ENCODE results near the gene DDX1. TPM values are rescaled to one million over a fixed set of nuclear protein-coding genes. Genes with fewer than 3 reads are reported as not detected.

Gene DDX1
- polyA plus RNA-seq, 1 donor (not counting 4 experiments of a cell fraction or from before 2014, with no cell fraction given): 140 TPM

DNA sequence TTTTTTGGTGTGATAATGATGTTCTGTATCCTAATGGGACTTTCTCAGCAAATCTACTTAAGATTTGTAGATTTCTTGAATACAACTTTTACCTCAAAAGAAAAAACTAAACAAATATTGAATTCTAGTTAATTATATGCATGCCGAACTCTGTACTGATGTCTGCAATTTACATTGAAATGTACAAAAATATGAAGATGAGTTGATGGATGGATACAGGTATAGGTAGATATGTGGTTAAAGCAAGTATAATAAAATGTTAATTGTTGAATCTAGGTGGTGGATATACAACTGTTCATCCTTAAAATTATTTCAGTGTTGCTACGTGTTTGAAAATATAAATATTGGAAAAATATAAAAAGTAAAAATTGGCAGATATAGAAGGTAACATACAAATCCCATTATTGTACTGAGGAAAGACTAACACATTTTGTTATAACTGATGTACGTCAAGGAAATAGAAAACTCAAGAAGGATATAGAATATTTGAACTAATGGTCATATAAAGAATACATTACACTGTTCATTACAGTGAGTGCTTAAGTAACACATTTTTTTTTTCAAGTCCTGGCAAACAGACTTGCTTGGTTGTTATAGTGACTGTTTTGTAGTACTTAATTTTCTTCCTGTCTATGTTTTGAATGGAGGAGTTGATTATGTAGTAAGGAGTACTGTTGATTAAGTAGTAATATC, 33.8 kb downstream of the DDX1 start:
- H2AFZ ChIP-seq (ENCODE audit: control insufficient read depth, low read length): no peak overlapping the region
- no peaks in the 10 kb centered on the region for H3K9me3 ChIP-seq (ENCODE audit: control insufficient read depth, low read depth, low read length)
- dilution Hi-C loops (cut with MboI; ENCODE audit: extremely low pct_ligation_motif_present, low sequenced_read_pairs): no loop called here
- no peak for FAIRE-seq
- no peak overlapping the region for H3K9ac ChIP-seq (ENCODE audit: control insufficient read depth, extremely low read depth, insufficient read depth, low read length)
- H3K79me2 ChIP-seq (ENCODE audit: control insufficient read depth, insufficient read depth, low read length): no peaks in the 10 kb centered on the region
- no peak for DNase-seq (ENCODE audit: low read depth, low spot score)
- H3K4me2 ChIP-seq (ENCODE audit: control insufficient read depth, extremely low read depth, insufficient read depth, low read depth, low read length): no peak overlapping the region
- H3K4me3 ChIP-seq (ENCODE audit: control insufficient read depth in 2 of 3, extremely low read depth in 1 of 3, insufficient read depth in 2 of 3, low read depth in 1 of 3, low read length in 3 of 3): no peak overlapping the region
- H3K4me1 ChIP-seq (ENCODE audit: control insufficient read depth, extremely low read depth, insufficient read depth, low read length): no peaks in the 10 kb centered on the region
- H3K36me3 ChIP-seq (ENCODE audit: control insufficient read depth in 2 of 2, extremely low read depth in 1 of 2, insufficient read depth in 2 of 2, low read length in 2 of 2): peaks cover 11 to 13% of the 10 kb centered on the region in 2 experiments
- no peaks in the 10 kb centered on the region for H3K27me3 ChIP-seq (ENCODE audit: control insufficient read depth, extremely low read depth, insufficient read depth, low read length)
- TF ChIP-seq, protein P1, sequence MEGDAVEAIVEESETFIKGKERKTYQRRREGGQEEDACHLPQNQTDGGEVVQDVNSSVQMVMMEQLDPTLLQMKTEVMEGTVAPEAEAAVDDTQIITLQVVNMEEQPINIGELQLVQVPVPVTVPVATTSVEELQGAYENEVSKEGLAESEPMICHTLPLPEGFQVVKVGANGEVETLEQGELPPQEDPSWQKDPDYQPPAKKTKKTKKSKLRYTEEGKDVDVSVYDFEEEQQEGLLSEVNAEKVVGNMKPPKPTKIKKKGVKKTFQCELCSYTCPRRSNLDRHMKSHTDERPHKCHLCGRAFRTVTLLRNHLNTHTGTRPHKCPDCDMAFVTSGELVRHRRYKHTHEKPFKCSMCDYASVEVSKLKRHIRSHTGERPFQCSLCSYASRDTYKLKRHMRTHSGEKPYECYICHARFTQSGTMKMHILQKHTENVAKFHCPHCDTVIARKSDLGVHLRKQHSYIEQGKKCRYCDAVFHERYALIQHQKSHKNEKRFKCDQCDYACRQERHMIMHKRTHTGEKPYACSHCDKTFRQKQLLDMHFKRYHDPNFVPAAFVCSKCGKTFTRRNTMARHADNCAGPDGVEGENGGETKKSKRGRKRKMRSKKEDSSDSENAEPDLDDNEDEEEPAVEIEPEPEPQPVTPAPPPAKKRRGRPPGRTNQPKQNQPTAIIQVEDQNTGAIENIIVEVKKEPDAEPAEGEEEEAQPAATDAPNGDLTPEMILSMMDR (optimal IDR thresholded peaks at IDR 0.05 in 1 of 3, IDR thresholded peaks at IDR 0.05 in 1 of 3, conservative IDR thresholded peaks at IDR 0.05 in 1 of 3; ENCODE audit: extremely low read depth in 1 of 3, insufficient read depth in 2 of 3, low read length in 3 of 3): no peak
- no peaks in the 10 kb centered on the region for H4K20me1 ChIP-seq (ENCODE audit: control insufficient read depth, extremely low read depth, insufficient read depth, low read length)
- no peaks in the 10 kb centered on the region for H3K9me1 ChIP-seq (ENCODE audit: control insufficient read depth, extremely low read depth, insufficient read depth, low read length)
- H3K27ac ChIP-seq (ENCODE audit: control insufficient read depth, insufficient read depth, low read length): no peak overlapping the region

- DNase-seq (ENCODE audit: low read depth, low spot score) (no peak), FAIRE-seq (no peak)
Measured at GRCh38 chr2:15626126-15626525, 34.5 kb downstream of the DDX1 start.

More at GRCh38 chr2:15626126-15626525, 34.5 kb downstream of the DDX1 start:
- Histone ChIP-seq H3K9ac (ENCODE audit: control insufficient read depth, extremely low read depth, insufficient read depth, low read length) (no peak overlapping the region), H3K4me3 (ENCODE audit: control insufficient read depth in 2 of 3, extremely low read depth in 1 of 3, insufficient read depth in 2 of 3, low read depth in 1 of 3, low read length in 3 of 3) (no peak overlapping the region), H2AFZ (ENCODE audit: control insufficient read depth, low read length) (no peak overlapping the region), H3K79me2 (ENCODE audit: control insufficient read depth, insufficient read depth, low read length) (no peaks in the 10 kb centered on the region), H3K27ac (ENCODE audit: control insufficient read depth, insufficient read depth, low read length) (no peak overlapping the region), H3K9me3 (ENCODE audit: control insufficient read depth, low read depth, low read length) (no peaks in the 10 kb centered on the region), H3K27me3 (ENCODE audit: control insufficient read depth, extremely low read depth, insufficient read depth, low read length) (no peaks in the 10 kb centered on the region), H4K20me1 (ENCODE audit: control insufficient read depth, extremely low read depth, insufficient read depth, low read length) (no peaks in the 10 kb centered on the region), H3K4me1 (ENCODE audit: control insufficient read depth, extremely low read depth, insufficient read depth, low read length) (no peaks in the 10 kb centered on the region), H3K4me2 (ENCODE audit: control insufficient read depth, extremely low read depth, insufficient read depth, low read depth, low read length) (no peak overlapping the region), H3K36me3 (ENCODE audit: control insufficient read depth in 2 of 2, extremely low read depth in 1 of 2, insufficient read depth in 2 of 2, low read length in 2 of 2) (peaks cover 12 to 14% of the 10 kb centered on the region in 2 experiments), H3K9me1 (ENCODE audit: control insufficient read depth, extremely low read depth, insufficient read depth, low read length) (no peaks in the 10 kb centered on the region)
- no peak for TF ChIP-seq EZH2 (IDR thresholded peaks at IDR 0.05; ENCODE audit: low read length)
- TF ChIP-seq, protein P1 (optimal IDR thresholded peaks at IDR 0.05 in 1 of 3, IDR thresholded peaks at IDR 0.05 in 1 of 3, conservative IDR thresholded peaks at IDR 0.05 in 1 of 3; ENCODE audit: extremely low read depth in 1 of 3, insufficient read depth in 2 of 3, low read length in 3 of 3): no peak
- dilution Hi-C loops (cut with MboI; ENCODE audit: extremely low pct_ligation_motif_present, low sequenced_read_pairs): no loop called here

Measured in keratinocyte (primary cell).